Measurements from ENCODE around the gene EHD3. TPM values are rescaled to one million over a fixed set of nuclear protein-coding genes. Genes with fewer than 3 reads are reported as not detected.

The EHD3 gene
- total RNA-seq, 1 donor from 2014 or later = 10.7 TPM

DNA sequence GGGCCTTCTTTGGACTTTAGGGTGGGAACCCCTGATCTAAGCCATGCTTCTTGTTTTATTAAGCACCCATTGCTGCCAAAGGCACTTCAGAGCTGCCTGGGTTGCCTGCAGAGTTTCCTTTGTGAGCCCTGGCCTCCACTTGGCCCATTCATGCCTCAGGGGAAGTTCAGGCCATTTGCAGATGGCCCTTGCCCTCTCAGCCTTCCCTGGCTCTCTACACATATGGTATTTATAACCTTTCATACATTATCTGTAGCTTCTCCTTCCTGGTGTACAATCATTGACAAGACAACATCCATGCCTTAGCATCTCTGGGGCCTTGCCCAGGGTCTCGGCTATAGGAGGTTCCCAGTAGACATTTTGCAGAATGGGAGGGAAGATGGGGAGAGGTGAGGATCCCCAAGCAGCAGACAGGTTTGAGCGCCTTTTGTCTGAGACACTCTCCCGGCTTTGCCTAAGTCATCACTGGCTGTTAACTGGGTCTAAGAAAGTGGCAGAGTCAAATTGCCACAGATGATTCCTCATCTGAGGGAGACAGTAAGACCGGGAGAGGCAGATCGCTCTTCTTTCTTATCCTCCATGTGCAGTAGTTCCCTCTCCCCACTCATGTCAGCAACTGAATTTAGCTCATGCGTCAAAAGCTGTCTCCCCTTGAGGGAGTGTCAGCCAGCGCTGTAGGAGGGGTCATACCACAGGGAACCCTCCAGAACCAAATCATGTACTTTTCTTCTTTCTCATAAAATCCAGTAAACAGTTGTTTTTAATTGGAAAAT, 2.7 kb downstream of the EHD3 start:
- Mint-ChIP-seq H3K27ac (ENCODE audit: unreplicated experiment) (no peak overlapping the region), H3K4me3 (peak overlapping the region; percentile 81), H3K36me3 (ENCODE audit: low read depth) (no peaks in the 10 kb centered on the region), H3K9me3 (no peaks in the 10 kb centered on the region), H3K27me3 (ENCODE audit: low read depth) (no peaks in the 10 kb centered on the region), H3K4me1 (peaks cover 45% of the 10 kb centered on the region)
- no peak for TF ChIP-seq CTCF (conservative IDR thresholded peaks at IDR 0.05)
- no peak for DNase-seq (ENCODE audit: low read depth, low spot score)

DNA sequence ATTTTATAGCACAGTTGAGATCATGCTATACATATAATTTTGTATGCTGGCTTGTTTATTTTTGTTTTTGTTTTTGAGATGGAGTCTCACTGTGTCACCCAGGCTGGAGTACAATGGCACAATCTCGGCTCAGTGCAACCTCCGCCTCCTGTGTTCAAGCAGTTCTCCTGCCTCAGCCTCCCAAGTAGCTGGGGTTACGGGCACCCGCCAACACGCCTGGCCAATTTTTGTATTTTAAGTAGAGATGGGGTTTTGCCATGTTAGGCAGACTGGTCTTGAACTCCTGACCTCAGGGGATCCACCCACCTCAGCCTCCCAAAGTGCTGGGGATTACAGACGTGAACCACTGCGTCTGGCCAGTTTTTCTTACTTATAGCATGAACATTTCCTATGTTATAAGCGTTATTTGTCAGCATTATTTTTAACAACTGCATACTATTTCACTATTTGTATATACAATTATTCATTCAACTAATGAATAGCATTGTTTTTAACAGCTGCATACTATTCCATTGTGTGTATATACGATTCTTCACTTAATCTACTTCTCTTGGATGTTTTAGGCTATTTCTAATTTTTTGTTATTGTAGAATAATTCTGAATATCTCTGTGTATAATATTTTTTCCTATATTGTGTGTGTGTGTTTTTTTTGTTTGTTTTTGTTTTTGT, 3.5 kb downstream of the EHD3 start:
- Mint-ChIP-seq H3K27me3 (ENCODE audit: low read depth) (no peaks in the 10 kb centered on the region), H3K36me3 (ENCODE audit: low read depth) (no peaks in the 10 kb centered on the region), H3K4me1 (peaks cover 40% of the 10 kb centered on the region), H3K4me3 (no peak overlapping the region), H3K27ac (ENCODE audit: unreplicated experiment) (no peak overlapping the region), H3K9me3 (no peaks in the 10 kb centered on the region)
- no peak for TF ChIP-seq CTCF (conservative IDR thresholded peaks at IDR 0.05)
- DNase-seq (ENCODE audit: low read depth, low spot score) = no peak

GRCh38 chr2:31238126-31238905, 4.4 kb downstream of the EHD3 start:
- DNase-seq (ENCODE audit: low read depth, low spot score) = no peak
- H3K36me3 Mint-ChIP-seq (ENCODE audit: low read depth) = no peaks in the 10 kb centered on the region
- H3K27ac Mint-ChIP-seq (ENCODE audit: unreplicated experiment) = peak overlapping the region; percentile 52
- TF ChIP-seq CTCF (conservative IDR thresholded peaks at IDR 0.05) = no peak
- no peaks in the 10 kb centered on the region for H3K27me3 Mint-ChIP-seq (ENCODE audit: low read depth)
- H3K9me3 Mint-ChIP-seq = no peaks in the 10 kb centered on the region
- peaks cover 36% of the 10 kb centered on the region for H3K4me1 Mint-ChIP-seq
- peak overlapping the region; percentile 74 for H3K4me3 Mint-ChIP-seq

- DNase-seq (ENCODE audit: low read depth, low spot score) = no peak
- no peaks in the 10 kb centered on the region for H3K27me3 Mint-ChIP-seq (ENCODE audit: low read depth)
- no peak overlapping the region for H3K27ac Mint-ChIP-seq (ENCODE audit: unreplicated experiment)
- H3K36me3 Mint-ChIP-seq (ENCODE audit: low read depth) = peaks cover under 1% of the 10 kb centered on the region
- H3K4me1 Mint-ChIP-seq = peaks cover 31% of the 10 kb centered on the region
- H3K4me3 Mint-ChIP-seq = peak overlapping the region; percentile 38
- H3K9me3 Mint-ChIP-seq = no peaks in the 10 kb centered on the region
- no peak for TF ChIP-seq CTCF (conservative IDR thresholded peaks at IDR 0.05)
Measured at GRCh38 chr2:31238906-31239592, 5.1 kb downstream of the EHD3 start.

DNA sequence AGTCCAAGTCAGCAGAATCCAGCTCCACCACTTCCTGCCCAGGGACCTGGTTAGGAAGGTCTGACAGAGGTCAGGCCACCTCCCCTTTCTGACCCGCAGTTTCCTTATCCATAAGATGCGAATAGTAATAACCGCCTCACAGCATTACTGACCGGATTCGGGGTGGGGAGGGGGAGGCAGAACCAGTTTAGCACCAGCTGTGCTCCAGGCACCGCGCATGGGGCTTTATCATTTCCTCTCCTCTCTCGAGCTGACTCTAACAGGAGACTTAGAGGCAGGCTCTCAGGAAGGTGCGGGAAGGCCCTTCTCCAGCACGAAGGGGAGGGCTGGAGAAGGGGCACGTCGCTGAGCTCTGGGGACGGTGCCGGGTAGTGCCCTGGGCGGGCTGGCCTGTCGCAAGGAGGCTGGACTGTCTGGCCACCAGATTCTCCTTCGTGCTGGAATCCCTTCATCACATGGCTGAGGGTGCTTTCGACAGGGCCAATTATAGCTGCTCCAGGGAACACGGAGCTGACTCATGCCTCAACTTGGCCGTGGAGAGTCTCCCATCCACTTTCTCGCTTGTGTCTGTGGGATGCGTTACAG, 5.7 kb downstream of the EHD3 start:
- Mint-ChIP-seq H3K4me1 (peaks cover 31% of the 10 kb centered on the region), H3K27me3 (ENCODE audit: low read depth) (no peaks in the 10 kb centered on the region), H3K27ac (ENCODE audit: unreplicated experiment) (no peak overlapping the region), H3K9me3 (no peaks in the 10 kb centered on the region), H3K36me3 (ENCODE audit: low read depth) (peaks cover 3% of the 10 kb centered on the region), H3K4me3 (no peak overlapping the region)
- no peak for DNase-seq (ENCODE audit: low read depth, low spot score)
- TF ChIP-seq CTCF (conservative IDR thresholded peaks at IDR 0.05) = no peak

Measured in neural crest cell (in vitro differentiated cells).